Nephron progenitor cell (in vitro differentiated cells): Measurements from ENCODE around the gene KNDC1.

Experiments
- DNase-seq: peaks from one replicate; pipeline ENCODE4 v3.0.0; 2021
- H3K27ac Mint-ChIP-seq: 2 replicates; pipeline ENCODE4 v1.8.0; 2021; ENCODE audit warnings: mild to moderate bottlenecking, moderate library complexity, mixed read lengths
- H3K27me3 Mint-ChIP-seq: 2 replicates; pipeline ENCODE4 v1.8.0; 2021; ENCODE audit warnings: mild to moderate bottlenecking, low read depth, mixed read lengths; ENCODE audit not compliant: poor library complexity
- H3K36me3 Mint-ChIP-seq: 2 replicates; pipeline ENCODE4 v1.8.0; 2021; ENCODE audit warnings: low read depth, mixed read lengths
- H3K4me1 Mint-ChIP-seq: 2 replicates; pipeline ENCODE4 v1.8.0; 2021; ENCODE audit warnings: mixed read lengths
- H3K4me3 Mint-ChIP-seq: 2 replicates; pipeline ENCODE4 v1.8.0; 2021; ENCODE audit warnings: mild to moderate bottlenecking, moderate library complexity, mixed read lengths
- H3K9me3 Mint-ChIP-seq: 2 replicates; pipeline ENCODE4 v1.8.0; 2021; ENCODE audit warnings: mild to moderate bottlenecking, moderate library complexity, mixed read lengths
- TF ChIP-seq, protein P1 (sequence below): fragments of 200-600 bp; sonication (generic); IDR thresholded peaks from 2 replicates; pipeline ENCODE4 v1.5.0; 2021; ENCODE audit warnings: antibody characterized with exemption

KNDC1 gene

DNA sequence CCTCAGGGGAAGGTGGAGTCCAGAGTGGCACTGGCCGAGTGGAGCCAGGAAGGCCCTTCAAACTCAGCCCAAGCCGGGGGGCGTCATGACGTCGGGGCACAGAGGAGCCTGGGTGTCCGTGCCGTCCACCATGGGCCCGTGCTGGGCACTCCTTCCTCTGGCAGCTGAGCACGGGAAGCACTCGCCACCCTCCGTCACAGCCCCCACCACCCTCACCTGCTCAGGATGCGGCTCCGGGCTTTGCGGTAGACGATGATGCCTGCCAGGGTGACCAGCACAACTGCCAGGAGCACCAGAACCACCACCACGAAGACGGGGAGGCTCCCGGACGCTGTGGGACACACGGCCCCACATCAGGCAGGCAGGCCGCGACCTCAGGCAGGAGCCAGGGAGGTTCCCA lies 108.5 kb downstream of the KNDC1 start:
- H3K27me3 Mint-ChIP-seq = peaks cover 5% of the 10 kb centered on the region
- TF ChIP-seq, protein P1, sequence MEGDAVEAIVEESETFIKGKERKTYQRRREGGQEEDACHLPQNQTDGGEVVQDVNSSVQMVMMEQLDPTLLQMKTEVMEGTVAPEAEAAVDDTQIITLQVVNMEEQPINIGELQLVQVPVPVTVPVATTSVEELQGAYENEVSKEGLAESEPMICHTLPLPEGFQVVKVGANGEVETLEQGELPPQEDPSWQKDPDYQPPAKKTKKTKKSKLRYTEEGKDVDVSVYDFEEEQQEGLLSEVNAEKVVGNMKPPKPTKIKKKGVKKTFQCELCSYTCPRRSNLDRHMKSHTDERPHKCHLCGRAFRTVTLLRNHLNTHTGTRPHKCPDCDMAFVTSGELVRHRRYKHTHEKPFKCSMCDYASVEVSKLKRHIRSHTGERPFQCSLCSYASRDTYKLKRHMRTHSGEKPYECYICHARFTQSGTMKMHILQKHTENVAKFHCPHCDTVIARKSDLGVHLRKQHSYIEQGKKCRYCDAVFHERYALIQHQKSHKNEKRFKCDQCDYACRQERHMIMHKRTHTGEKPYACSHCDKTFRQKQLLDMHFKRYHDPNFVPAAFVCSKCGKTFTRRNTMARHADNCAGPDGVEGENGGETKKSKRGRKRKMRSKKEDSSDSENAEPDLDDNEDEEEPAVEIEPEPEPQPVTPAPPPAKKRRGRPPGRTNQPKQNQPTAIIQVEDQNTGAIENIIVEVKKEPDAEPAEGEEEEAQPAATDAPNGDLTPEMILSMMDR = no peak
- H3K27ac Mint-ChIP-seq = no peak overlapping the region
- DNase-seq = no peak
- no peaks in the 10 kb centered on the region for H3K36me3 Mint-ChIP-seq
- no peaks in the 10 kb centered on the region for H3K4me1 Mint-ChIP-seq
- H3K9me3 Mint-ChIP-seq = no peaks in the 10 kb centered on the region
- no peak overlapping the region for H3K4me3 Mint-ChIP-seq

DNA sequence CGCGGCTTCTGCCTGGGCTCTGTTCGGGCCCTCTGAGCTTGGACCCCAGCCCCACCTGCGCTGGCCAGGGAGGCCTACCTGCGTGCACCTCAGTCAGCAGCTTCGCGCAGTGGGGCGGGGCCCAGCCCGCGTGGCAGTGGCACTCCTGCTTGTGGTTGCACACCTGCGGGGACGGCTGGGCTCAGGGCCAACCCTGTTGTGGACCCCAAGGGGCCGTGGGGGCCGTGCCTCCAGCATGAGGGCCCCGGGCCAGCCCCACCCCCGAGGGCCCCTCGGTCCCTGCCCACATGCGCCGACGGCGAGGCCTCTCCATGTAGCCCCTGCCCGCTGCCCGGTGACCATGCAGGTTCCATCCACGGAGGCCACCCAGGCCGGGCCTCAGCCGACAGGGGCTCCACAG lies 109.3 kb downstream of the KNDC1 start:
- Mint-ChIP-seq H3K4me3 (no peak overlapping the region), H3K27me3 (peaks cover 5% of the 10 kb centered on the region), H3K27ac (no peak overlapping the region), H3K36me3 (no peaks in the 10 kb centered on the region), H3K9me3 (no peaks in the 10 kb centered on the region), H3K4me1 (no peaks in the 10 kb centered on the region)
- TF ChIP-seq, protein P1 = no peak
- no peak for DNase-seq

DNA sequence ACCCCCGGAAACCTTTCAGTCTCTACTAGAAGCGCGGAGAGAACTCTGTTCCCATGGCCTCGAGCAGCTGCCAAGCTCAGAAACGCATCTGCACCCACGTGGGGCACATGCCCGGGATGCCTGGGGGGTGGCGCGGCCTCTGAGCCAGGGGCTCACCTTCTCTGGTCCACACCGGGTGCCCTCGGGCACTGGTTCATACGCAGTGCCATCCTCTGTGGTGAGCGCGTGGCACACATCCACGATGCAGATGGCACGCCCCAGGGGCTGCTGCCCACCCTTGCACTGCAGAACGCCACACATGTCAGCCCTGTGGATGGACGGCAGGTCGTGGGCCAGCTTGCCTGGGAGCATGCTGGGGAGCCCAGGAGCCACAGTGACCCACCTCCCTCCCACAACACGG lies 110.2 kb downstream of the KNDC1 start:
- no peak overlapping the region for H3K27ac Mint-ChIP-seq
- no peak overlapping the region for H3K4me3 Mint-ChIP-seq
- no peak for DNase-seq
- peaks cover 5% of the 10 kb centered on the region for H3K27me3 Mint-ChIP-seq
- H3K4me1 Mint-ChIP-seq = no peaks in the 10 kb centered on the region
- H3K9me3 Mint-ChIP-seq = no peaks in the 10 kb centered on the region
- TF ChIP-seq, protein P1 = no peak
- no peaks in the 10 kb centered on the region for H3K36me3 Mint-ChIP-seq

DNA sequence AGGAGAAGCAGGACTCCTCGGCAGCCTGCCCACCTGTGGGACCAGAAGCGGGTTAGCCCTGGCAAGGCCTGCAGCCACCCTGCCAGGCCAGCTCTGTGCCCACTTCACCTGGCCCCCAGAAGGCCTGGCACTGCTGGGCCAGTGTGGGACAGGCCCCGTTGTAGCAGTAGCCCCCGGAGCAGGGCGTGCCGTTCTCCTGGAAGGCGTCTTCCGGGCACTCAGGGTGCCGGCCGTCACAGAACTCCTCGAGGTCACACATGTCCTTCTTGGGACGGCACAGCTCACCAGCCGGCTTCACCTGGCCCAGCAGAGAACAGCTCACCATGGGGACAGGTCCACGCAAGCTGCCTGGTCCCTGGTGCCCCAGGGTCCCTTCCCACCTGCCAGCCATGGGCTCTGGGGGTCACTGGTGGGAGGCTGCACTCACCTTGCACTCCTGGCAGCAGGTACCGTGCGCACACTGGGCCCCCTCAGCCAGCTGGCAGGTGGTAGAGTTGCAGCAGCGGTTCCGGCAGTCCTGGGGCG lies 110.8 kb downstream of the KNDC1 start:
- H3K9me3 Mint-ChIP-seq = no peaks in the 10 kb centered on the region
- no peak overlapping the region for H3K4me3 Mint-ChIP-seq
- H3K27me3 Mint-ChIP-seq = peaks cover 10% of the 10 kb centered on the region
- TF ChIP-seq, protein P1 = no peak
- H3K36me3 Mint-ChIP-seq = no peaks in the 10 kb centered on the region
- no peak overlapping the region for H3K27ac Mint-ChIP-seq
- H3K4me1 Mint-ChIP-seq = peaks cover 5% of the 10 kb centered on the region
- DNase-seq = no peak

DNA sequence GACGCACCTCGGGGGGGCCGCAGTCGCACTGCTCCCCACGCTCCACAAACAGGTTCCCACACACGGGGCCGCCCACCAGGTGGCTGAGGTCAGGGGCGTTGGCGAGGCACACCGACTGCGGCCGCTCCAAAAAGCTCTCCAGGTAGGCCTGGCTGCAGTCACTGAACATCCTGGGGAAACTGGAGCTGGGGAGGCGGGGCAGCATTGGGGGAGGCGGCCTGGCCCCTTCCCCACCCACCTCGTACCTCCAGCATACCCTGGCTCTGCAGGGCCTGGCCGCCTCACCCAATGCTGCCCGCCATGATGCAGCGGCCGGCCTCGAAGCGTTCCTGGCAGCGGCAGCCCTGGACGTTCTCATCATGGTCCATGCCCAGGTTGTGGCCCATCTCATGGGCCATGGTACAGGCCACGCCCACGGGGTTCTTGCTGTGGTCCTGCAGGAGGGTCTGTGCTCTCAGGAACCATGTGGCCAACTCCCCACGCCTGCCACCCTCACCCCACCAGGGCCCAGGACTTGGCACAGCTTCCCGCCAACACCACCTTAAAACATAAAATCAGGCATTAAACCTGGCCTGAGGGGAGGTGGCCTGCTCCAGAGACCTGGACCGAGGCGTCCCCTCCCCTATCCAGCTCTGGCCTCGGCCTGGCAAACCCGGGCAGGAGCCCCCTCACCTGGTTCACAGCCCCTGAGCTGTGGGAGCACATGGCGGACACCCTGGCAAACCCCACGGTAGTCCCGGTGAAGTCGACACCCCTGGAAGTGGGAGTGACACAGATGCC lies 111.7 kb downstream of the KNDC1 start:
- TF ChIP-seq, protein P1 = no peak
- Mint-ChIP-seq H3K4me3 (no peak overlapping the region), H3K36me3 (no peaks in the 10 kb centered on the region), H3K27me3 (peaks cover 13% of the 10 kb centered on the region), H3K27ac (no peak overlapping the region), H3K9me3 (no peaks in the 10 kb centered on the region), H3K4me1 (peaks cover 9% of the 10 kb centered on the region)
- no peak for DNase-seq
